H9 (cell line): ENCODE data around the gene FCRL6. TPM values are rescaled to one million over a fixed set of nuclear protein-coding genes. Genes with fewer than 3 reads are reported as not detected.

Experiments used
- DNase-seq: peaks from one replicate; pipeline ENCODE4 v3.0.0-alpha.2; 2017
- H2AFZ ChIP-seq: one replicate; pipeline ENCODE4 v1.6.1; 2013; ENCODE audit warnings: mild to moderate bottlenecking, low read length, control low read depth, moderate library complexity
- H2AK5ac ChIP-seq: 2 replicates; pipeline ENCODE4 v1.6.1; 2013; ENCODE audit warnings: low read length, control low read depth, mixed read lengths; ENCODE audit not compliant: insufficient read length
- H2BK120ac ChIP-seq: one replicate; pipeline ENCODE4 v1.6.1; 2013; ENCODE audit warnings: low read depth, mild to moderate bottlenecking, low read length, control low read depth, inconsistent platforms; ENCODE audit not compliant: poor library complexity, severe bottlenecking
- H2BK12ac ChIP-seq: 2 replicates; pipeline ENCODE4 v1.6.1; 2013; ENCODE audit warnings: low read length, control low read depth, mixed read lengths, low read depth; ENCODE audit not compliant: insufficient read length
- H2BK15ac ChIP-seq: 2 replicates; pipeline ENCODE4 v1.6.1; 2013; ENCODE audit warnings: low read depth, low read length, control low read depth
- H2BK20ac ChIP-seq: one replicate; pipeline ENCODE4 v1.6.1; 2013; ENCODE audit warnings: low read depth, mild to moderate bottlenecking, low read length, control low read depth, inconsistent platforms; ENCODE audit not compliant: poor library complexity, severe bottlenecking
- H2BK5ac ChIP-seq: 2 replicates; pipeline ENCODE4 v1.6.1; 2013; ENCODE audit warnings: low read length, control low read depth, mixed read lengths; ENCODE audit not compliant: insufficient read length
- H3K14ac ChIP-seq: 2 replicates; pipeline ENCODE4 v1.6.1; 2013; ENCODE audit warnings: low read length, control low read depth; ENCODE audit not compliant: insufficient read depth
- H3K18ac ChIP-seq: 2 replicates; pipeline ENCODE4 v1.6.1; 2013; ENCODE audit warnings: low read depth, mild to moderate bottlenecking, mixed read lengths, low read length, control low read depth; ENCODE audit not compliant: insufficient read length
- H3K23ac ChIP-seq: 2 replicates; pipeline ENCODE4 v1.6.1; 2013; ENCODE audit warnings: low read length, control low read depth, mixed read lengths, low read depth; ENCODE audit not compliant: insufficient read length
- H3K23me2 ChIP-seq: 2 replicates; pipeline ENCODE4 v1.6.1; 2013; ENCODE audit warnings: low read depth, mild to moderate bottlenecking, mixed read lengths, low read length, control low read depth; ENCODE audit not compliant: insufficient read length, poor library complexity, severe bottlenecking
- H3K27ac ChIP-seq: 2 replicates; pipeline ENCODE4 v1.5.1; 2013; ENCODE audit warnings: low read length, control low read depth, mixed read lengths, low read depth; ENCODE audit not compliant: insufficient read length
- H3K27me3 ChIP-seq: 2 replicates; pipeline ENCODE4 v1.6.1; 2013; ENCODE audit warnings: low read length, control low read depth, inconsistent platforms; ENCODE audit not compliant: insufficient read depth
- H3K4ac ChIP-seq: 2 replicates; pipeline ENCODE4 v1.6.1; 2013; ENCODE audit warnings: low read depth, mild to moderate bottlenecking, control low read depth, inconsistent platforms, low read length, moderate library complexity
- H3K4me1 ChIP-seq: 2 replicates; pipeline ENCODE4 v1.6.1; 2013; ENCODE audit warnings: low read length, control low read depth, inconsistent platforms; ENCODE audit not compliant: insufficient read depth
- H3K4me2 ChIP-seq: 2 replicates; pipeline ENCODE4 v1.6.1; 2013; ENCODE audit warnings: low read length, control low read depth, mixed read lengths; ENCODE audit not compliant: insufficient read length, insufficient read depth
- H3K56ac ChIP-seq: 2 replicates; pipeline ENCODE4 v1.6.1; 2013; ENCODE audit warnings: low read depth, mild to moderate bottlenecking, mixed read lengths, low read length, control low read depth; ENCODE audit not compliant: insufficient read length
- H3K79me1 ChIP-seq: 2 replicates; pipeline ENCODE4 v1.6.1; 2013; ENCODE audit warnings: low read depth, mild to moderate bottlenecking, moderate library complexity, low read length, control low read depth, inconsistent platforms; ENCODE audit not compliant: insufficient read depth, poor library complexity, severe bottlenecking
- H3K79me2 ChIP-seq: 2 replicates; pipeline ENCODE4 v1.6.1; 2013; ENCODE audit warnings: low read length, control low read depth, inconsistent platforms; ENCODE audit not compliant: insufficient read depth
- H3K9ac ChIP-seq: 2 replicates; pipeline ENCODE4 v1.6.1; 2013; ENCODE audit warnings: low read length, control low read depth, mixed read lengths; ENCODE audit not compliant: insufficient read length; ENCODE audit errors: extremely low read depth
- H3K9me3 ChIP-seq: one replicate; pipeline ENCODE4 v1.6.1; 2013; ENCODE audit warnings: low read depth, low read length, inconsistent platforms; ENCODE audit not compliant: control insufficient read depth
- H3T11ph ChIP-seq: one replicate; pipeline ENCODE4 v1.6.1; 2013; ENCODE audit warnings: mild to moderate bottlenecking, low read length, control low read depth, inconsistent platforms
- H4K20me1 ChIP-seq: one replicate; pipeline ENCODE4 v1.6.1; 2013; ENCODE audit not compliant: control insufficient read depth, insufficient read length, insufficient read depth
- H4K5ac ChIP-seq: 2 replicates; pipeline ENCODE4 v1.6.1; 2013; ENCODE audit warnings: low read depth, mild to moderate bottlenecking, mixed read lengths, low read length, control low read depth; ENCODE audit not compliant: insufficient read length
- H4K8ac ChIP-seq: replicated peaks from 2 replicates; pipeline ENCODE4 v1.6.1; 2013; ENCODE audit warnings: low read length, control low read depth, mixed read lengths, low read depth; ENCODE audit not compliant: insufficient read length
- H4K91ac ChIP-seq: 2 replicates; pipeline ENCODE4 v1.6.1; 2013; ENCODE audit warnings: low read depth, mild to moderate bottlenecking, moderate library complexity, mixed read lengths, low read length, control low read depth; ENCODE audit not compliant: insufficient read length
- H3K27ac Mint-ChIP-seq, 3 experiments: 2 replicates in 2 of 3; 3 replicates in 1 of 3; pipeline ENCODE4 v1.8.0; 2020 to 2021; ENCODE audit warnings: mixed read lengths in 3 of 3, mild to moderate bottlenecking in 1 of 3, moderate library complexity in 1 of 3
- H3K27me3 Mint-ChIP-seq: 2 replicates; pipeline ENCODE4 v1.8.0; 2021; ENCODE audit warnings: low read depth, mild to moderate bottlenecking, moderate library complexity, mixed read lengths
- H3K36me3 Mint-ChIP-seq, 3 experiments: 2 replicates in 2 of 3; 3 replicates in 1 of 3; pipeline ENCODE4 v1.8.0; 2020 to 2021; ENCODE audit warnings: low read depth in 3 of 3, mixed read lengths in 3 of 3; ENCODE audit not compliant: insufficient read depth in 1 of 3
- H3K4me1 Mint-ChIP-seq, 2 experiments: 2 replicates each; pipeline ENCODE4 v1.8.0; 2020; ENCODE audit warnings: mixed read lengths in 2 of 2
- H3K4me3 Mint-ChIP-seq, 2 experiments: 2 replicates in 1 of 2; 3 replicates in 1 of 2; pipeline ENCODE4 v1.8.0; 2020 to 2021; ENCODE audit warnings: mild to moderate bottlenecking in 2 of 2, mixed read lengths in 2 of 2, moderate library complexity in 1 of 2
- H3K9me3 Mint-ChIP-seq, 2 experiments: 2 replicates in 1 of 2; 3 replicates in 1 of 2; pipeline ENCODE4 v1.8.0; 2020; ENCODE audit warnings: mild to moderate bottlenecking in 2 of 2, mixed read lengths in 2 of 2, moderate library complexity in 1 of 2
- CTCF ChIP-seq: fragments of 200-600 bp; sonication (generic); conservative IDR thresholded peaks from 3 replicates; pipeline ENCODE4 v1.8.0; 2021; ENCODE audit warnings: antibody characterized with exemption, mild to moderate bottlenecking
- WGBS: extraction: QIAGEN DNeasy Blood & Tissue Kit; methylation state at CpG from one replicate; pipeline ENCODE4 v1.1.7; 2013; ENCODE audit warnings: missing lambda C conversion rate, low lambda C conversion rate, mixed read lengths; ENCODE audit not compliant: insufficient read length; ENCODE audit errors: extremely low coverage; 5-methylcytosine and 5-hydroxymethylcytosine counted together
- total RNA-seq: library from RNA; stranded (reverse); gene quantifications from 2 replicates; pipeline ENCODE4 v1.2.1, GENCODE V29; 2021

FCRL6 gene
- total RNA-seq, 1 experiment from 2014 or later = not detected

DNA sequence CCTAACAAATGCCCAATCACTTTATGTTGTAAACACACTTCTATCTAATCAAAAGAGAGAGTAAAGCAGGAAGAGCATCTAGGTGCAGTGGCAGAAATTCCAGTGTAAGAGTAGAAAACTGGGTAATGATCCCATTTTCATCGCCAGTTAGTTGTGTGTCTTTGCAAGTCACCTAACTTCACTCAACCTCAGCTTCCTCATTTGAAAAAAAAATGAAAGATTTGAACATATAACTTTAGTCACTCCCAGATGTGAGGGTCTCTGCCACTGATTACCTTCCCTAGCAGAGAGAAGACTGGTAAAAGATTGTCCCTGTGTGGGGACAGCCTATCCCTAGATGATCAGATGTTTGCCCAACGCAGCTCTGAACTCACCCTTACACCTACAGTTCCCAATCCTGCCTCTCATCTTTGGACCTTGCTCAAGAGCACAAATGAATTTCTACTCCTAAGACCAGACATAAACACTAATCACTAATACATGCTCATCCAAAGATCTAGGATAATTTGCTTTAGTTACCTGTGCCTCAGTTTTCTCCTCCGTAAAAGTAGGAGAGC is 46.6 kb upstream of the FCRL6 start:
- no peak for DNase-seq
- Mint-ChIP-seq H3K4me3 (no peak overlapping the region), H3K36me3 (no peaks in the 10 kb centered on the region), H3K27me3 (peaks cover 2% of the 10 kb centered on the region; the same call in 1 of the 2 replicates), H3K27ac (no peak overlapping the region), H3K4me1 (no peaks in the 10 kb centered on the region), H3K9me3 (no peaks in the 10 kb centered on the region; a peak in 1 of 5 replicates)
- no peaks in the 10 kb centered on the region for H3K27me3 ChIP-seq
- no peak overlapping the region for H4K5ac ChIP-seq
- no peak overlapping the region for H2BK5ac ChIP-seq
- H3K79me2 ChIP-seq = no peaks in the 10 kb centered on the region
- WGBS = no CpG with 5 or more reads among the region's 3 CpGs
- no peak overlapping the region for H3T11ph ChIP-seq
- no peak overlapping the region for H3K27ac ChIP-seq
- no peaks in the 10 kb centered on the region for H3K79me1 ChIP-seq
- H3K14ac ChIP-seq = no peak overlapping the region
- H3K4me1 ChIP-seq = no peaks in the 10 kb centered on the region
- H3K4me2 ChIP-seq = no peak overlapping the region
- no peaks in the 10 kb centered on the region for H4K20me1 ChIP-seq
- H2AK5ac ChIP-seq = no peak overlapping the region
- no peak overlapping the region for H2BK20ac ChIP-seq
- H3K23me2 ChIP-seq = no peaks in the 10 kb centered on the region
- H3K4ac ChIP-seq = no peak overlapping the region
- H3K56ac ChIP-seq = no peak overlapping the region
- H3K9me3 ChIP-seq = no peaks in the 10 kb centered on the region
- H2BK15ac ChIP-seq = no peak overlapping the region
- H4K8ac ChIP-seq = no peak overlapping the region
- no peak overlapping the region for H3K23ac ChIP-seq
- no peak overlapping the region for H3K18ac ChIP-seq
- no peak overlapping the region for H2BK120ac ChIP-seq
- H4K91ac ChIP-seq = no peak overlapping the region
- H3K9ac ChIP-seq = no peak overlapping the region
- H2AFZ ChIP-seq = no peak overlapping the region
- no peak for TF ChIP-seq CTCF
- H2BK12ac ChIP-seq = no peak overlapping the region
